Right lobe of liver (tissue), 4 donors: ENCODE measurements around the gene EXOSC9.

Source experiments
- CTCF ChIP-seq, 4 donors: fragments of 200-600 bp in 3 of 4; fragments of 450-650 bp in 1 of 4; IDR thresholded peaks; one replicate each; pipeline versions ENCODE4 v1.5.1 to v1.8.0; 2016 to 2022; ENCODE audit warnings: antibody characterized with exemption in 4 of 4, mild to moderate bottlenecking in 2 of 4
- POLR2A ChIP-seq: fragments of 450-650 bp; IDR thresholded peaks from one replicate; pipeline ENCODE4 v1.6.1; 2017; ENCODE audit warnings: antibody characterized with exemption, mild to moderate bottlenecking
- donor health status: DM: no; HTN: no; CAD: no.
- donor health status: DM: no; HTN: no; CAD: no.
- donor health status: DM: no; HTN: yes; CAD: no.

GRCh38 chr4:121846662-121847061 lies 45.5 kb downstream of the EXOSC9 start:
- TF ChIP-seq CTCF (IDR thresholded peaks at IDR 0.05) (no peak), POLR2A (no peak)
